B cell (primary cell): Measurements from ENCODE around the gene CIAPIN1. TPM values are rescaled to one million over a fixed set of nuclear protein-coding genes. Genes with fewer than 3 reads are reported as not detected.
A peak's percentile ranks its signal among the peaks of the same experiment; 100 is the strongest.

Experiments
- ATAC-seq: fragments of 200-7000 bp; cut with Tn5 transposase; one replicate; pipeline ENCODE4 v1.10.0; 2021; ENCODE audit warnings: low read depth, mild to moderate bottlenecking, moderate number of reproducible peaks, moderate library complexity
- CTCF ChIA-PET: fragments of 350-600 bp; sonication (Branson Sonifier 250); formaldehyde crosslinking; loops from one replicate; lab custom pipeline; 2021; ENCODE audit warnings: antibody characterized with exemption, inconsistent platforms; lab: Charles Lee
- POLR2A ChIA-PET: fragments of 350-600 bp; sonication (Branson Sonifier 250); formaldehyde crosslinking; loops from one replicate; lab custom pipeline; 2021; ENCODE audit warnings: antibody characterized with exemption; lab: Charles Lee
- DNase-seq: peaks from one replicate; pipeline ENCODE4 v3.0.0; 2013
- H2AFZ ChIP-seq: 2 replicates; pipeline ENCODE4 v1.6.1; 2012; ENCODE audit warnings: mild to moderate bottlenecking, low read depth, low read length; ENCODE audit not compliant: insufficient read depth, poor library complexity, severe bottlenecking
- H3K27ac ChIP-seq, 2 donors: 1 replicate in 1 of 2; 2 replicates in 1 of 2; pipeline ENCODE4 v1.5.1; 2012 to 2013; ENCODE audit warnings: low read length in 2 of 2, mild to moderate bottlenecking in 2 of 2, moderate library complexity in 1 of 2
- H3K27me3 ChIP-seq, 4 experiments: fragments of 200-600 bp in 1 of 4; sonication (generic) in 1 of 4; replicated peaks in 1 of 4; 1 replicate in 2 of 4; 2 replicates in 2 of 4; pipeline versions ENCODE4 v1.6.1 to v1.7.0; 2013 to 2016; ENCODE audit warnings: low read length in 3 of 4, mild to moderate bottlenecking in 2 of 4, mixed read lengths in 1 of 4, moderate library complexity in 1 of 4; ENCODE audit not compliant: insufficient read depth in 4 of 4, control insufficient read depth in 3 of 4; ENCODE audit errors: control extremely low read depth in 1 of 4
- H3K36me3 ChIP-seq, 2 experiments: replicated peaks in 1 of 2; 1 replicate in 1 of 2; 2 replicates in 1 of 2; pipeline versions ENCODE4 v1.6.1 to v1.7.1; 2013; ENCODE audit warnings: low read length in 1 of 2; ENCODE audit not compliant: insufficient read depth in 2 of 2, control insufficient read depth in 1 of 2; ENCODE audit errors: control extremely low read depth in 1 of 2, extremely low read depth in 1 of 2
- H3K4me1 ChIP-seq, 2 donors: fragments of 200-600 bp in 1 of 2; sonication (generic) in 1 of 2; 1 replicate in 1 of 2; 2 replicates in 1 of 2; pipeline versions ENCODE4 v1.5.1 to v1.6.1; 2013 to 2017; ENCODE audit warnings: low read length in 2 of 2; ENCODE audit not compliant: control insufficient read depth in 2 of 2, insufficient read depth in 2 of 2
- H3K4me2 ChIP-seq: replicated peaks from 2 replicates; pipeline ENCODE3; 2012; ENCODE audit warnings: mild to moderate bottlenecking, low read depth, low read length; ENCODE audit not compliant: poor library complexity, severe bottlenecking
- H3K4me3 ChIP-seq, 5 experiments: fragments of 200-600 bp in 1 of 5; sonication (generic) in 1 of 5; 1 replicate in 3 of 5; 2 replicates in 2 of 5; pipeline versions ENCODE4 v1.5.1 to v1.7.0; 2011 to 2016; ENCODE audit warnings: low read length in 4 of 5, mild to moderate bottlenecking in 4 of 5, low read depth in 2 of 5, control low read depth in 1 of 5, moderate library complexity in 1 of 5; ENCODE audit not compliant: insufficient read depth in 1 of 5; ENCODE audit errors: control extremely low read depth in 1 of 5, extremely low read depth in 1 of 5
- H3K79me2 ChIP-seq: fragments of 200-600 bp; sonication (generic); one replicate; pipeline ENCODE4 v1.6.0; 2016; ENCODE audit warnings: low read length; ENCODE audit not compliant: control insufficient read depth, insufficient read depth
- H3K9ac ChIP-seq: fragments of 200-600 bp; sonication (generic); 2 replicates; pipeline ENCODE4 v1.6.1; 2017; ENCODE audit warnings: mild to moderate bottlenecking, low read length, moderate library complexity
- H3K9me3 ChIP-seq, 3 donors: one replicate each; pipeline versions ENCODE4 v1.6.1 to v1.7.1; 2013; ENCODE audit warnings: low read length in 2 of 3; ENCODE audit not compliant: control insufficient read depth in 2 of 3, insufficient read depth in 1 of 3; ENCODE audit errors: control extremely low read depth in 1 of 3
- H4K20me1 ChIP-seq: 2 replicates; pipeline ENCODE4 v1.6.0; 2012; ENCODE audit warnings: mild to moderate bottlenecking, low read length; ENCODE audit not compliant: insufficient read depth, control insufficient read depth, poor library complexity, severe bottlenecking
- H3K27ac Mint-ChIP-seq: one replicate; pipeline ENCODE4 v1.8.0; 2021; ENCODE audit warnings: mixed read lengths
- H3K27me3 Mint-ChIP-seq: one replicate; pipeline ENCODE4 v1.8.0; 2021; ENCODE audit warnings: mixed read lengths
- H3K4me1 Mint-ChIP-seq: one replicate; pipeline ENCODE4 v1.8.0; 2021; ENCODE audit warnings: mixed read lengths
- H3K4me3 Mint-ChIP-seq: one replicate; pipeline ENCODE4 v1.8.0; 2021; ENCODE audit warnings: mixed read lengths
- H3K9me3 Mint-ChIP-seq: one replicate; pipeline ENCODE4 v1.8.0; 2022; ENCODE audit warnings: mixed read lengths; ENCODE audit not compliant: insufficient read depth
- CTCF ChIP-seq: fragments of 200-600 bp; IDR thresholded peaks from one replicate; pipeline ENCODE4 v1.8.0; 2022; ENCODE audit warnings: antibody characterized with exemption, mild to moderate bottlenecking
- EZH2 ChIP-seq: IDR thresholded peaks from 2 replicates; pipeline ENCODE4 v1.6.1; 2012; ENCODE audit warnings: borderline replicate concordance, low read depth, mild to moderate bottlenecking, moderate library complexity, low read length; ENCODE audit not compliant: insufficient read depth, poor library complexity, severe bottlenecking
- WGBS: methylation state at CpG from one replicate; pipeline ENCODE4 v1.1.5; 2013; ENCODE audit warnings: missing lambda C conversion rate; ENCODE audit not compliant: insufficient coverage; 5-methylcytosine and 5-hydroxymethylcytosine counted together
- intact Hi-C: fragments of 100-400 bp; cut with micrococcal nuclease; formaldehyde crosslinking; loops from one replicate; pipeline ENCODE4 v1.10.0; 2022
- polyA plus RNA-seq: library from polyadenylated mRNA; depleted of rRNA; stranded (reverse); fragments of >200 nt; gene quantifications from 2 replicates; pipeline ENCODE4 v1.2.3, GENCODE V29; 2012
- total RNA-seq, 2 donors: library from RNA; stranded (reverse); fragments of 120-200 nt in 1 of 2; gene quantifications; 1 replicate in 1 of 2; 2 replicates in 1 of 2; pipeline versions ENCODE4 v1.2.3 to v1.2.4, GENCODE V29; 2013 to 2022

CIAPIN1 gene
- total and polyA plus RNA-seq, 2 donors (not counting 1 experiment from before 2014, with no cell fraction given), result 22.0 to 45.7 TPM

- no peaks in the 10 kb centered on the region for H4K20me1 ChIP-seq
- peaks cover 19 to 22% of the 10 kb centered on the region in 2 donors for H3K4me1 ChIP-seq
- intact Hi-C loops, result no loop called here
- H2AFZ ChIP-seq, result no peak overlapping the region
- H3K27ac ChIP-seq, result no peak overlapping the region
- no peaks in the 10 kb centered on the region for H3K36me3 ChIP-seq
- DNase-seq (no peak), ATAC-seq (no peak)
- peak overlapping the region; percentile 29 for H3K4me2 ChIP-seq
- H3K79me2 ChIP-seq, result no peaks in the 10 kb centered on the region
- no peak overlapping the region for H3K9ac ChIP-seq
- POLR2A ChIA-PET, result no interaction called here
- TF ChIP-seq CTCF, result no peak
- no peak for TF ChIP-seq EZH2
- CTCF ChIA-PET, result interaction anchor here (2.4 to 3.4 kb wide), 2 partner anchors 10 to 12 kb away, joined by 8 to 11 read pairs; no protein-coding TSS in a partner anchor
- no peaks in the 10 kb centered on the region for H3K9me3 Mint-ChIP-seq
- peaks cover 26% of the 10 kb centered on the region for H3K4me1 Mint-ChIP-seq
- H3K4me3 Mint-ChIP-seq, result no peak overlapping the region
- H3K27me3 ChIP-seq, result no peaks in the 10 kb centered on the region
- no peak overlapping the region for H3K27ac Mint-ChIP-seq
- H3K9me3 ChIP-seq, result peaks cover 0 to 6% (median 0%) of the 10 kb centered on the region in 3 donors
- H3K4me3 ChIP-seq, result no peak overlapping the region
- H3K27me3 Mint-ChIP-seq, result no peaks in the 10 kb centered on the region
- 0% methylated on average over 2 of the region's 2 CpGs for WGBS
These were observed 40.3 kb downstream of the CIAPIN1 start for GRCh38 chr16:57406881-57407280.

GRCh38 chr16:57405097-57405496 lies 42.1 kb downstream of the CIAPIN1 start:
- H3K4me2 ChIP-seq, result no peak overlapping the region
- TF ChIP-seq EZH2, result no peak
- TF ChIP-seq CTCF, result no peak
- peaks cover 0 to 6% (median 0%) of the 10 kb centered on the region in 3 donors for H3K9me3 ChIP-seq
- no peak overlapping the region for H2AFZ ChIP-seq
- Mint-ChIP-seq H3K27me3 (no peaks in the 10 kb centered on the region), H3K9me3 (no peaks in the 10 kb centered on the region), H3K4me1 (peaks cover 29% of the 10 kb centered on the region), H3K4me3 (no peak overlapping the region), H3K27ac (no peak overlapping the region)
- H3K4me1 ChIP-seq, result peaks cover 14 to 18% of the 10 kb centered on the region in 2 donors
- H3K36me3 ChIP-seq, result no peaks in the 10 kb centered on the region
- ChIA-PET POLR2A (no interaction called here), CTCF (interaction anchor here (1.1 to 3.4 kb wide), 3 partner anchors 12 to 14 kb away, joined by 5 to 11 read pairs (median 8); no protein-coding TSS in a partner anchor)
- no peak overlapping the region for H3K4me3 ChIP-seq
- intact Hi-C loops, result no loop called here
- WGBS, result 90% methylated on average over 3 of the region's 3 CpGs
- H3K9ac ChIP-seq, result no peak overlapping the region
- H3K79me2 ChIP-seq, result no peaks in the 10 kb centered on the region
- H3K27ac ChIP-seq, result no peak overlapping the region
- ATAC-seq (no peak), DNase-seq (no peak)
- no peaks in the 10 kb centered on the region for H3K27me3 ChIP-seq
- no peaks in the 10 kb centered on the region for H4K20me1 ChIP-seq
